GM19468 (cell line): Measurements from ENCODE around the gene GINS2.

Experiments
- ATAC-seq: cut with Tn5 transposase; IDR thresholded peaks from one replicate; pipeline ENCODE4 v1.9.1; 2021; ENCODE audit warnings: mild to moderate bottlenecking, moderate library complexity, moderate number of reproducible peaks; ENCODE audit not compliant: unreplicated experiment; ENCODE audit errors: extremely low read depth

The GINS2 gene

GRCh38 chr16:85657996-85658395 lies 30.8 kb downstream of the GINS2 start:
- no peak for ATAC-seq

- ATAC-seq, result no peak
Observed at GRCh38 chr16:85657267-85657650, 31.5 kb downstream of the GINS2 start.

GRCh38 chr16:85656351-85657266 lies 32.1 kb downstream of the GINS2 start:
- ATAC-seq, result no peak

- ATAC-seq, result no peak
Observed at GRCh38 chr16:85655216-85656129, 33.3 kb downstream of the GINS2 start.

GRCh38 chr16:85654251-85655095 lies 34.3 kb downstream of the GINS2 start:
- no peak for ATAC-seq

GRCh38 chr16:85653290-85653891 lies 35.4 kb downstream of the GINS2 start:
- ATAC-seq, result no peak

- no peak for ATAC-seq
Observed at GRCh38 chr16:85652431-85653221, 36.1 kb downstream of the GINS2 start.

- no peak for ATAC-seq
Observed at GRCh38 chr16:85651629-85652430, 36.9 kb downstream of the GINS2 start.

- no peak for ATAC-seq
Observed at GRCh38 chr16:85650844-85651628, 37.7 kb downstream of the GINS2 start.

GRCh38 chr16:85650135-85650843 lies 38.5 kb downstream of the GINS2 start:
- ATAC-seq, result no peak

- no peak for ATAC-seq
Observed at GRCh38 chr16:85649411-85650134, 39.2 kb downstream of the GINS2 start.

- ATAC-seq, result no peak
Observed at GRCh38 chr16:85648805-85649204, 39.9 kb downstream of the GINS2 start.

GRCh38 chr16:85648070-85648714 lies 40.6 kb downstream of the GINS2 start:
- ATAC-seq, result no peak

- no peak for ATAC-seq
Observed at GRCh38 chr16:85646976-85647375, 41.8 kb downstream of the GINS2 start.

- ATAC-seq, result no peak
Observed at GRCh38 chr16:85646358-85646907, 42.3 kb downstream of the GINS2 start.
